T1000 (cell line): ENCODE measurements around the gene RWDD1.
"Not testable (repeated sequence)": the region's sequence is repeated elsewhere in the genome, so short reads cannot be mapped to it uniquely, and the experiment has no call there.

Experiments
- DNase-seq: peaks from one replicate; lab custom pipeline; 2025; ENCODE audit warnings: mixed read lengths; lab: John Stamatoyannopoulos, UW

Gene RWDD1

DNA sequence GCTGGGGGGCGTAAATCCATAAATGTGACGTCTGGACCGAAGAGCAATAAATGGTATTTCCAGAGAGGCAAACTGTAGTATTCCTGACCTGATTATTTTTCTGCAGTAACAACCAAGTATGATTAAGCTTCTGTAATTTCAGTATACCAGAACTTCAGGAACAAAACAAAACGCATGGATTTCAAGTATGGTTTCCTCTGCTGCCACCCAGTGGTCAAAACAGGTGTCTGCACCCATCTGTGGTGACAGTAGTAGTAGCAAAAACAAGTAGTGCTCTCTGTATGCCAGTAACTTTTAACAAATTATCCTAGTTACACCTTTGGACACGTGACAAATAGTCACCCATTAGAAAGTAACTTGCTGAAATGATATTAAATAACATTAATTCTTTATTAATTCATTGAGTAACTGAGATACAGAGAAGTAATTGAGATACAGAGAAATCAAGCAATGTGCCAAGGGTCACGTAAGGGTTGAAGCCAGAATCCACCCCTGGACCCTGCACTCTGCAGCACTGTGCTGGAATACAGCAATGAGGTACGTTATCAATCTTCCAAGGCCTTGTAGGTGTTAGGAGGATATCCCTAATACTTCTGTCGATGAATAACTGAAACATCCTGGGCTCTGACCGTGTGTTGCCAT, 9.8 kb upstream of the RWDD1 start:
- DNase-seq = peak; percentile 48

DNA sequence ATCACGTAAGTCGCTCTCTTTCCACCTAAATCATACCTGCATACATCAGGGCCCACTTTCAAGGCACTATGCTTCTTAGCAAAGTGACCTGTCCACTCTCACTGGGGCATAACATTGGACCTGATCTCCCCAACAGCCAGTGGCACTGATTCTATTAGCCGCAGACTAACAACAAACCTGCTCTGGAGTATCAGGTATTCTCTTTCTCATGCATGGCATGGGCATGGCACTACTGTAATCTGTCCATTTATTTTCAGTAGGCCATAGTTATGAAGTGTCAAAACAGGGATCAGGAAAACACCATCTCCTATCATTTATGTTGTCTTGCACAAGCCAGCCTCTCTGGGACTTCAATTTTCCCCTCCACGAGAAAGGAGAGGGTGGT, 9.3 kb upstream of the RWDD1 start:
- DNase-seq = no peak

DNA sequence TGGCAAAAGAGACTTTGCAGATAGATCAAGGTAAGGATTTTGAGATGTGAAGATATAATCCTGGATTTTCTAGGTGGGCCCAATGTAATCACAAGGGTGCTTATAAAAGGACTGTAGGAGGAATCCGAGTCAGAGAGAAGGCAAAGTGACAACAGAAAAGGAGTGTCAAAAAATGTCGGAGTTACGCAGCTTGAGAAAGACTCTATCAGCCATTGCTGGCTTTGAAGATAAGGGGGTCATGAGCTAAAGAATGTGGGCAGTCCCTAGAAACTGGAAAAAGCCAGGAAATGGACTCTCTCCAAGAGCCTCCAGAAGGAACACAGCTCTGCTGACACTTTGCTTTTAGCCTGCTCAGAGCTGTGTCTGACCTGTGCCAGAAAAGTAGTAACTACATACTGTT, 8.7 kb upstream of the RWDD1 start:
- no peak for DNase-seq

DNA sequence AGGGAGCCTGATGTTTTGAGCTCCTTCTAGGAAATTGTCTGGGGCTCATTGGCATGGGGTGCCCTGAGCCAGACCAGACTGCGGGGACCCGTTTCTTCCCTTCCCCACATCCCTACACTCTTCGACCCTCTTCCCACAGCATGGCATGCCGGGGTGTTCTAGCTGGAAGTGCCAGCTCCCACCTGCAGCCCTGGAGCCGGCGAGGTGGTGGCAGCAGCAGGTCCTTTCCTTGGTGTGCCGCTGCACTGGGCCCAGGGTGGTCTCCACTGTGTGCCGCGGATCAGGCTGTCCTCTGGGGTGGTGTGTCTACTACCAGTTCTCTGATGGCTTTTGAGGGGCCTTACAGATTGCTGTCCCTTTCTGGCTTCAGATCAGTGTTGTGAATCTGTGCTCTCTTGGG, 7.5 kb upstream of the RWDD1 start:
- no peak for DNase-seq

DNA sequence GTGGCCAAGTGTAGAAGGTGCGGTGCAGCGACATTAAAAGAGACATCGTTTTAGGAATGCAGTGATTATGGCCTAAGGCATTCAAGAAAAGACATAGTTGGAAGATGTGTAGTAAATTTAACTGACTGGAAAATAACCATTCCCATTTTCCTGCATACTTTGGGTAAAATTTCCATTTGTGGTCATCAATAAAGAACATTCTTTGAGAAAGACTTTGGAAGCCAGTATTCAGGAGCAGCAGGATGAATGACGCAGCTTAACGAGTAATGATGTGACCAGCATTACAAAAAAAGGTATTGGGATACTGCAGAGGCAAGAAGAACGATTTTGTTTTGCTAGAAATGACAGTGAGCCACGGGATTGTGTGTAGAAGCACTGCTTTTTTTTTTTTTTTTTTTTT, 7.0 kb upstream of the RWDD1 start:
- no peak for DNase-seq

DNA sequence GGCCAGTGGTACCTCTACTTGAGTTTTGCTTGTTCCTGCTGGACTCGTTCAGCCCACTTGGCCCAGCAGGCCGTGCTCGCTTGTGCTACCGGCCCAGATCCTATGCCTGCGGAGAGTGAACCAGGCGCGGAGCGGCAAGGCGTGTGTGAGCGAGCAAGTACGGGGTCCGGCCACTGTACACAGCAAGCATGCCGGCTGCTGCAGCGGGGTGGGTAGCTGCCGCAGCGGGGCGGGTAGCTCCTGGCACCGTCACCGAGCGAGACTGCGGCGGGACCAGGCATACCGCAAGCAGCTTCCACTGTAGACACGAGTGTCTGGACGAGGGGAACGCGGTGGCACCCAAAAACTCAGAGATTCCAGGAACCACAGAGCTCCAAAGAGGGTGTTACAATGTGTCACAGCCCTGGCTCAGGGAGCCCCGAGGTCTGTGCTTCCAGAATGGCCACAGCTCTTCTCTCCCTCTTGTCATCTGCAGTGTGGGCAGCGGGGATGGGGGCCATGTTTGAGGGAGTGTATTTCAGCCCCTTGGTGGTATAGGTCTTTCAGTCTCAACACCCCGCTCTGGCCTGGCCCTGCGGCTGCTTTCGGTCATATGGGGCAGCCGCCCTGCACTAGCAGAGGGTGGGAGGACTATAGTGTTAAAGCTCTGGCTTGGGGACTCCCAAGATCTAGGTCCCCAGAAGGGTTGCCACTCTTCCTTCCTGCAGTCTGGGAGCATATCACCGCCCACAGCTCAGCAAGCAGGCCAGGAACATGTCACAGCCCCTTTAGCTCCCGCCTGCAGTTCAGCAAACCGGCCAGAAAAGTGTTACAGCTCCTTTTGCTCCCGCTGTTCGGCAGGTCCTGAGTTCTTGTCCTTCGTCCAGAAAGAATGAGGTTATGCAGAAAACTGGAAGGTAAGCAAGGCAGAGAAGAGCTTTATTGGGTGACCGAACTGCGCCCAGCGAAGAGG, 6.1 kb upstream of the RWDD1 start:
- no peak for DNase-seq

DNA sequence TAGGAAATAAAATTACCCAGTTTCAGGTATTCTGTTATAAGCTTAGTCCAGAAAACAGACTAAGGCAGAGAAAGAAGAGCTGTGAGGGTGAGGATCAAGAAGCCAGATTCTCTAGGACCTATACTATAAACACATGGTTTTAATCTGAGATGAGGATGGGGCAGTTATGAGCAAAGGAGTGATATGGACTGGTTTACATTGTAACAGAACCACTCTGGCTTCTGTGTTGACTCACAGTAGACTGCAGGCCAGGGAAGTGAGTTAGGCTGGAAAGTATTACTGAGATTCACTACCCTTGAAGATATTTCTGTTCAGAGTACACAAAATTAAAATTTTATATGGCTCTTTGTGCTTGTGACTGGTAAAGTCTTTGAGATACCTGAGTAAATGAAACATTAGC, 3.2 kb upstream of the RWDD1 start:
- no peak for DNase-seq

DNA sequence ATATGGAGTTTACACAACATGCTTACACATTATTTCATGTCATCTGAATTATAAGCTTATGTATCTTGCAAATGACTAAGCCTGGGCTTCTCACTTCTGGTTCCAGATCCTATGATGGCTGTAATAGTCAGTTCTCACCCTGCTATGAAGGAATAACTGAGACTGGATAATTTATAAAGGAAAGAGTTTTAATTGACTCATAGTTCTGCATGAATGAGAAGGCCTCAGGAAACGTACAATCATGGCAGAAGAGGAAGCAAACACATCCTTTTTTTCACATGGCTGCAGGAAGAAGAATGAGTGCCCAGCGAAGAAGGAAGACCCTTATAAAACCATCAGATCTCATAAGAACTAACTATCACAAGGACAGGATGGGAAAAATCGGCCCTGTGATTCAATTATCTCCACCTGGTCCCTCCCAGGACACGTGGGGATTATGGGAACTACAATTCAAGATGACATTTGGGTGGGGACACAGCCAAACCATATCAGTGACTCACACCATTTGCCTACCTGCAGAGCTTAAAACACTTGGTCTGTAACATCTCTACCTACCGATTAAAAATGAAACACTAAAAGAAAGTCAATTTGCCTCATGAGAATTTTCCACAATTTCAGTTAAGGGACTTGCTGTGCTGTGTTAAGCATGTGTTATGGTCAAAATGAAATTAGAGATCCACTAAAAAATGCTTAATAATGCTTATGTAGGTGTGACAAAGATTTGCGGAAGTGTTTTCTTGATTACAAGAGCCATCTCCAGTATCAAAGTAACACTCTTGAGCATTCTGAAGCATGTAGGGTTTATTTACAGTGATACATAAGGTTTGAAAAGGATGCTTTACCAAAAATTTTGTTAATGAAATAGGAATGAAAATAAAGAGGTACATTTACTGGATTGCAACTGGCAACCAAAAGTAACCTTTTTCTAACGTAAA, 2.2 kb upstream of the RWDD1 start:
- no peak for DNase-seq

DNA sequence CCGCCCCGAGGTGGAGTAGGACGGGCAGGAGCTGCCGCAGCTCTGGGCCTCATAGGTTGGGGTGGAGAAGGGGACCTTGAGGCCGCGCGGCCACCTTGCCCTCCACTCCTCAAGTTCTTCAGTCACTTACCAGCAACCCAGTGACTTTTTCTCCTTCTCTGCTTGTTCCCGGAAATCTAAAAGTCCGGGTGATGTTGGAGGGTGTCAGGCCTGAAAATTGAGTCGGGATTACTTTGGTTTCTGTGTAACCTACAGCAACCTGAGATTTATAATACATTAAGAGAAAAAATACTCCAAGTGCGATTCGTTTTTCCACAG, 338 bp downstream of the RWDD1 start:
- DNase-seq = no peak

DNA sequence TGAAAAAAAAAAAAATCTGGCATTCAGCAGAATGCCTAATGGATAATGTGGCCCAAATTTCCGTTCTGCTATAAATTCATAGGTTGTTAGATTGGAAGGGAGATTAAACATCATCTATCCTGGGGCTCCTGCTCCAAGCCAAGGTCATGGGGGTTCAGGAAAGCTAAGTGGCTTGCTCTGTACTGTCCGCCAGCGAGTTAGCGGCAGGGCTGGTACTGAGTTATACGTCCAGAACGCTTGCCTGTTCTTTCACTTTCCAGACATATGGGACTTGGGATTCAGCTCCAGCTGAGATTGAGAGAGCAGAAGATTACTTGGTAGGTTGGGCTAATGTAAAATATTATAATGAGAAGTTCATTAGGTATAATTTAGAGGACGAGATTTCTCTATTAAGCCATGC, 858 bp downstream of the RWDD1 start:
- no peak for DNase-seq

DNA sequence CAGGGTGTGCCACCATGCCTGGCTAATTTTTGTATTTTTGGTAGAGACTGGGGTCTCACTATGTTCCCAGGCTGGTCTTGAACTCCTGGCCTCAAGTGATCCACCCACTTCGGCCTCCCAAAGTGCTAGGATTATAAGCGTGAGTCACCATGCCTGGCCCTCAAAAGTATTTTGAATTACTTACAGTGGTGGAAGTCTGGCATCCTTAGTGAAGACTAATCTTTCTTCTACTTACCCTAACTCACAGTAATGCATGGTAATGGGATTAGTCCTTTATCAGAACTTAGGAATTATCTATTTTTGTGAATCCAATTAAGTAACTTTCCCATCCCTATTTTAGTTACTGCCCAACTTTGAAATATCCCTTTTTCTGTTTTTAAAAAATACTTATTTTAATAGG, 3.9 kb downstream of the RWDD1 start:
- no peak for DNase-seq

DNA sequence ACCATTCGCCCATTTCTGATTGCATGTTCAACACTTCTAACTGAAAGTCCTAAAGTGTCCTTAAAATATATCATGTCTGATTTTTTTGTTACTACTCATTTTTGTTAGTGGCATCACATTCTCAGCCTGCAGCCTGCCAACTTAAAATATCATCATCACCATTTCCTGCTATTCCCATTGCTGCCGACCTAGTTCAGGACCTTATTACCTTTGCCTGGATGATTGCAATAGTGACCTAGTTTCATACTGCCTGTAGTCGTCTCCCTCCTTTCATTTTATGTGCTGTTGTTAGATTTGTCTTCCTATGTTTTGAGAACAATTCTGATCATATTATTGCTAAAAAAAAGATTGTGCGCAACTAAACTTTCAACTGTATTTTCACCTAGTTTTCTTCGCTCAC, 6.2 kb downstream of the RWDD1 start:
- DNase-seq = no peak

DNA sequence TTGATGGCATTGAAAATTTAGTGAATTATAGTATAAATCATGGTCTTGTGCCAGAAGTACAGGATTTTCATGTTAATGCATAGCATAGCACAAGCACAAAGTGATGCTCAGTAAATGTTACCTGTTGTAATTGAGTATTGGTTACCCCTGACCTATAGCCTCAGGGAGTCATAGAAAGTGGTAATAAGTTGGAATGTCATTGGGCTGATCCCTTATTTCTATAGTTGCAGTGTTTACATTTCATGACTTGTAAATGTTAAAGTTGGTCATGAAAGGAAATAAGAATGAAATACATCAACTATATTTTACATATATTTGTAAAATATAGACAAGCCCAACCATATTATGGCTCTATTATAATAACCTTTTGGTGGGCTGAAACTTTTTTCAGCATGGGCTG, 7.0 kb downstream of the RWDD1 start:
- no peak for DNase-seq

DNA sequence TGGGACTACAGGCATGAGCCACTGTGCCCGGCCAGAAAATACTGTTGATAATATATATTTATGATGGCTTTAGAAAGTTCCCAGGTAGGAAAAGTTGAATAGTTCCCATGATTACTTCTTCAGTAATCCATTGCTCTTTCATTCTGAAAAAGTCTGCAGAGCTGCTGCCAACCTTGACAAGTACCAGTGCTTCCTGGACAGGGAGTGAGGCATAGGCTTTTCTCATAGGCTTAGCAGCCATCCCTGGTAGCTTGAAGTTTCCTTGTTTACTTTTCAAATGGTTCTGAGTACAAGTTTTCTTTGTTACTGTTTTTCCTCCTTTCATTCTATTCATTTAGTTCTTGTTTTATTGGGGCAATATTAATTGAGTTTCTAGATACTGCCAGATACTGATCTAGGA, 7.8 kb downstream of the RWDD1 start:
- no peak for DNase-seq

DNA sequence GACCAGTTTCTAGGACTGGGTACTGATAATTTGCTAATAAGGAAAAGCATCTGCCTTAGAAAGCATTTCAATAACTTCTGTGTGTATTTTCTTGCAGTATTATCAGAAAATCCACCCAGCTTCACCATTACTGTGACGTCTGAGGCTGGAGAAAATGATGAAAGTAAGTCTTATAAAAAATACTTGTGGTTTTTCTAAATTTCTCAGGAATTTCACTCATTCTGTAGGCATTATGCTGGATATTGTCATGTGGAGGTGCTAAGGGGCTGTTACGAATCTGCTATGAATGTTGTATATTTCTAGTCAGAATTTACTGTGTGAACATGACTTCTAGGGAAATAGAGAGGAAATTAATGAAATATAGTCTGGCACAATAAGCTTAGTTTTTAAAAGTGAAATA, 8.9 kb downstream of the RWDD1 start:
- DNase-seq = no peak

DNA sequence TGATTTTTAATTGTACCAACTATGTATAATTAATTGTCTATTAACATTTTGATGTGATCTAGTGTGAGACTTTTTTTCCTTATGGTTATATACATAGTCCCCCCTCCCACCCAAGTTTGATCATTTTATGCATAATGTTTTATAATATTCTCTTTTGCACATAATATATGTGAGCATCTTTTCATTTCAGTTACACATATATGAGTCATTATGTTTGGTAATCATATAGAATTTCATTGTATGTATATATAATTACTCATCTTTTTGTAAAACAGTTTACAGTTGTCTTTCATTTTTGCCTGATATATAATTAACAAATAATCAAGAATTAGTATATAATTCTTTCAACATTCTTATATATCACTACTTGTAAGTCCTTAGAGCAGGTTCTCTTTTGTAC, 15.0 kb downstream of the RWDD1 start:
- DNase-seq = no peak

DNA sequence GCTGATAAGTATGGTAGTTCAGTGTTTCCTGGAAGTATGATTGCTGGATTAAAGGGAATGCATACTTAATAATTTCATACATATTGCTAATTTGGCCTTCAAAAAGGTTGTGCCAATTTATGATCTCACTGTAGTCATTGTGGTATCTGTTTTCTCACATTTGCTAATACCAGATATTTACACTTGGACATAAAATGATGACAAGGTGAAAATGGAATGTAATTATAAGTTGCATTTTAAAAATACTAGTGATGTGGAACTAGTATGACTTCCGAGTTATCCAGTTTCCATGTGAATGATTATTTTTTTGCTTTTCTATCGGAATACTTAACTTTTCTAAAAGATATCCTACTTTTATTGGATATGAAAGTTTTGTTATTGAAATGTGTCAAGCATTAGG, 15.4 kb downstream of the RWDD1 start:
- DNase-seq = no peak

DNA sequence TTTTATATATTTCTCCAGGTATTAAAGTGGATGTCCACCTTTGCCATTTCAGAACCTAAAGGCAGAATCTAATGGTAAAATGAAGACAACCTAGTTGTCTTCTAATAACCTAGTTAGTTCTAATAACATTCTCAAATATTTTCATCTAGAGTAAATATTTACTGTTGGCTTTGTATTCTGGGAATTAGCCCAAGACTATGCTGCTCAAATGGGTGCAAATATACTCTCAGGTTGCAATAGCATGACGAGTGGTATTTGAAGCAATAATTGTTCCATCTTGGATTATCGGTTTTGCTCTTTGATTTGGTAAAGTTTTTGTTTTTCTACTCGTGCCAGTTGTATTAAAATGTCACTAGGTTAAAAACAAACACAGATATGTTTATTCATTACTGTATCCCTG, 23.9 kb downstream of the RWDD1 start:
- DNase-seq = no peak

DNA sequence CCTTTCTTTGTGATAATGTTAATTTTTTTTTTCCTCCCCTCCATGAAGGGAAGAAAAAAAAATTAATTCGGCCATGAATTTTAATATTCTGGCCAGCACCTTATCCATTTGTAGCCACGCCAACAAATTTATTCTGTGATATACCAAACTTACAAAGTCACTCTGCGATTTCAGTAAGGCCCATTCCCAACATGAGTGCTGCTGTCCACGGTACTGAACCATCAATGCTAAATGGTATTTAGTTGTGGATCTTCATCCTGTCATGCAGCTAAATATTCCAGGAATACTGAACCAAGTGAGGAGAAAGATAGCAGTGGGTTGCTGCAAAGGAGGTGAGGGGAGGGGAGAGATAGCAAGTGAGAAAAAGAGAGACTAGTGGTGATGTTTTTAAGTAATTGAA, 25.5 kb downstream of the RWDD1 start:
- DNase-seq = no peak

DNA sequence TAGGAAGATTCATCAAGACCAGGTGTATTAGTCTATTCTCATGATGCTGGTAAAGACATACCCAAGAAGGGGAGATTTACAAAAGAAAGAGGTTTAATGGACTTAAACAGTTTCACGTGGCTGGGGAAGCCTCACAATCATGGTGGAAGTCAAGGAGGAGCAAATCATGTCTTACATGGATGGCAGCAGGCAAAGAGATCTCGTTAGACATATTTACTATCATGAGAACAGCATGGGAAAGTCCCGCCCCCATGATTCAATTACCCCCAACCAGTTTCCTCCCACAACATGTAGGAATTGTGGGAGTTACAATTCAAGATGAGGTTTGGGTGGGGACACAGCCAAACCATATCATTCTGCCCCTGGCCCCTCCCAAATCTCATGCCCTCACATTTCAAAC, 32.6 kb downstream of the RWDD1 start:
- not testable (repeated sequence) for DNase-seq

DNA sequence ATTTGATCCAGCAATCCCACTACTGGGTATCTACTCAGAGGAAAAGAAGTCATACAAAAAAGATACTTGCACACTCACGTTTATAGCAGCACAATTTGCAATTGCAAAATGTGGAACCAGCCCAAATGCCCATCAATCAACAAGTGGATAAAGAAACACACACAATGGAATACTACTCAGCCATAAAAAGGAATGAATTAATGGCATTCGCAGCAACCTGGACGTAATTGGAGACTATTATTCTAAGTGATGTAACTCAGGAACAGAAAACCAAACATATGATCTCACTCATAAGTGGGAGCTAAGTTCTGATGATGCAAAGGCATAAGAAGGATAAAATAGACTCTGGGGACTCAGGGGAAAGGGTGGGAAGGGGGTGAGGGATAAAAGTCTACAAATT, 33.6 kb downstream of the RWDD1 start:
- not testable (repeated sequence) for DNase-seq

DNA sequence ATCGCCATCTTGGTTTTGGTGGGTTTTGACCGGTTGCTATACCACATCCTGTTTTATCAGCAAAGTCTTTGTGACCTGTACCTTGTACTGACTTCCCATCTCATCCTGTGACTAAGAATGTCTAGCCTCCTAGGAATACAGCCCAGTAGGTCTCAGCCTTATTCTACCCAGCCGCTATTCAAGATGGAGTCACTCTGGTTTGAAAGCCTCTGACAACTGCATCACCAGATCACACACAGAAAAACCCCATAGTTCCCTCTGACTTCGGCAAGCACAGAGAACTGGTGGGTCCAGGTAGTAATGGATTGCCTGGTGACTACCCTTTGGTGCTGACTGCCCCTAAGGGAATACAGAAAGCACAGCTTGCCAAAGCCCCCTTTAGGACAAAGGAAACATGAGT, 34.6 kb downstream of the RWDD1 start:
- DNase-seq = no peak

DNA sequence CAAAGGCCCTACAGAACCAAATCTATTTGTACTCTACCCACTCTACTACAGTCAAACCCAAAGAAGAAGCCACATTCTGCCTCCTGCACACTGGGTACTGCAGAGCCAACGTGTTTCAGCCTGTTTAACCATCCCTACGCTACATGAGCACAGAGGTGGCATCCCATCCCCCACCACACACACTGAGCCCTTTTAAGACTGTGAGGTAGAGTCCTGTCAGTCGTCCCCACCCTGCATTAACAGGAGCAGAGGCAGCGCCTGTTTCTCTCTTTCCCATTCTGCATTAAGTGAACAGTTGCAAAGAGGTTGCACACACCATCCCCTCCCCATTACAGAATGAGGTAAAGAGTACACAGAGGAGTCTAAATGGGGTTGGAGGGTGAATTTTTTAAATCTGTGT, 39.8 kb downstream of the RWDD1 start:
- no peak for DNase-seq
